Measurements from ENCODE around the gene B4GALT2.

GRCh38 chr1:43953361-43953760 lies 25.6 kb upstream of the B4GALT2 start:
- TF ChIP-seq CTCF (IDR thresholded peaks at IDR 0.05; ENCODE audit: insufficient read depth, low read depth, low read length) (no peak), EZH2 (IDR thresholded peaks at IDR 0.05; ENCODE audit: insufficient read depth, low read length) (no peak)
